Lung (tissue), 16 donors: ENCODE results near the gene OGFR. TPM values are rescaled to one million over a fixed set of nuclear protein-coding genes. Genes with fewer than 3 reads are reported as not detected.

Experiments used
- ATAC-seq: fragments of 200-7000 bp; cut with Tn5 transposase; one replicate; pipeline ENCODE4 v1.9.1; 2020; ENCODE audit warnings: moderate number of reproducible peaks; ENCODE audit not compliant: insufficient read depth, low FRiP score
- DNase-seq, 3 donors: peaks; one replicate each; pipeline ENCODE4 v3.0.0-alpha.2; 2013 to 2017
- H3K27ac ChIP-seq, 2 donors: one replicate each; pipeline ENCODE4 v1.5.1; 2013; ENCODE audit warnings: mild to moderate bottlenecking in 2 of 2, moderate library complexity in 2 of 2, control low read depth in 1 of 2, inconsistent platforms in 1 of 2, low read depth in 1 of 2, low read length in 1 of 2
- H3K27me3 ChIP-seq, 3 donors: one replicate each; pipeline ENCODE4 v1.5.1; 2013; ENCODE audit warnings: low read length in 2 of 3; ENCODE audit not compliant: control insufficient read depth in 3 of 3, insufficient read depth in 3 of 3
- H3K36me3 ChIP-seq, 4 donors: one replicate each; pipeline ENCODE4 v1.5.1; 2013; ENCODE audit warnings: low read length in 4 of 4, mild to moderate bottlenecking in 1 of 4, moderate library complexity in 1 of 4; ENCODE audit not compliant: control insufficient read depth in 4 of 4, insufficient read depth in 4 of 4
- H3K4me1 ChIP-seq, 5 donors: one replicate each; pipeline ENCODE4 v1.5.1; 2013; ENCODE audit warnings: low read length in 5 of 5, mild to moderate bottlenecking in 2 of 5, moderate library complexity in 1 of 5; ENCODE audit not compliant: control insufficient read depth in 5 of 5, insufficient read depth in 5 of 5
- H3K4me3 ChIP-seq: one replicate; pipeline ENCODE4 v1.5.1; 2013; ENCODE audit warnings: mild to moderate bottlenecking, control low read depth, moderate library complexity
- H3K9ac ChIP-seq, 2 donors: one replicate each; pipeline ENCODE4 v1.5.1; 2013; ENCODE audit warnings: low read length in 2 of 2, control low read depth in 1 of 2; ENCODE audit not compliant: insufficient read depth in 1 of 2
- H3K9me3 ChIP-seq, 4 donors: one replicate each; pipeline ENCODE4 v1.5.1; 2013; ENCODE audit warnings: low read length in 3 of 4, mild to moderate bottlenecking in 1 of 4, moderate library complexity in 1 of 4; ENCODE audit not compliant: control insufficient read depth in 4 of 4, insufficient read depth in 3 of 4
- WGBS, 2 donors: extraction: QIAGEN DNeasy Blood & Tissue Kit; methylation state at CpG; one replicate each; pipeline ENCODE4 v1.1.7; 2013; 5-methylcytosine and 5-hydroxymethylcytosine counted together
- long read RNA-seq, 5 donors: transcript quantifications; one replicate each; lab custom pipeline, GENCODE V29; 2026
- polyA plus RNA-seq, 2 donors: library from polyadenylated mRNA; stranded (reverse); fragments of 200-250 nt; gene quantifications; one replicate each; pipeline ENCODE4 v1.2.1, GENCODE V29; 2013
- total RNA-seq, 2 donors: library from RNA; depleted of rRNA in 1 of 2; stranded (reverse); fragments of >200 nt in 1 of 2; gene quantifications; one replicate each; pipeline ENCODE4 v1.2.1, GENCODE V29; 2014 to 2021
- TF ChIP-seq, protein P1 (sequence below): IDR thresholded peaks from 2 replicates; pipeline ENCODE4 v1.5.1; 2012; ENCODE audit warnings: mild to moderate bottlenecking; ENCODE audit errors: control extremely low read depth, extremely low read depth
- donor health status: control.
- donor health status: control.
- donor health status: Bipolar disorder and iron deficiency.
- donor health status: healthy.
- donor health status: DM: yes; HTN: yes; CAD: no.

Gene OGFR, protein sequence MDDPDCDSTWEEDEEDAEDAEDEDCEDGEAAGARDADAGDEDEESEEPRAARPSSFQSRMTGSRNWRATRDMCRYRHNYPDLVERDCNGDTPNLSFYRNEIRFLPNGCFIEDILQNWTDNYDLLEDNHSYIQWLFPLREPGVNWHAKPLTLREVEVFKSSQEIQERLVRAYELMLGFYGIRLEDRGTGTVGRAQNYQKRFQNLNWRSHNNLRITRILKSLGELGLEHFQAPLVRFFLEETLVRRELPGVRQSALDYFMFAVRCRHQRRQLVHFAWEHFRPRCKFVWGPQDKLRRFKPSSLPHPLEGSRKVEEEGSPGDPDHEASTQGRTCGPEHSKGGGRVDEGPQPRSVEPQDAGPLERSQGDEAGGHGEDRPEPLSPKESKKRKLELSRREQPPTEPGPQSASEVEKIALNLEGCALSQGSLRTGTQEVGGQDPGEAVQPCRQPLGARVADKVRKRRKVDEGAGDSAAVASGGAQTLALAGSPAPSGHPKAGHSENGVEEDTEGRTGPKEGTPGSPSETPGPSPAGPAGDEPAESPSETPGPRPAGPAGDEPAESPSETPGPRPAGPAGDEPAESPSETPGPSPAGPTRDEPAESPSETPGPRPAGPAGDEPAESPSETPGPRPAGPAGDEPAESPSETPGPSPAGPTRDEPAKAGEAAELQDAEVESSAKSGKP
- total RNA-seq (10 to 100 TPM; 38.0 to 60.6 TPM), polyA plus RNA-seq (10 to 100 TPM; 67.2 to 73.1 TPM)
- long read RNA-seq, donor 1, transcript OGFR-201 (7 exons, 2,410 nt): major isoform, 15 of 37 reads
- long read RNA-seq, donor 1, partial matches to known transcripts: 22 of 37 reads
- long read RNA-seq, donor 1, other reads (novel, unspliced or antisense): 0 of 37 reads
- long read RNA-seq, donor 2, partial matches to known transcripts: 0 of 1 reads
- long read RNA-seq, donor 2, other reads (novel, unspliced or antisense): 0 of 1 reads
- long read RNA-seq, donor 3: 0 reads
- long read RNA-seq, donor 4, partial matches to known transcripts: 0 of 2 reads
- long read RNA-seq, donor 4, other reads (novel, unspliced or antisense): 0 of 2 reads
- long read RNA-seq, donor 5, full-length matches to known transcripts: 8 of 17 reads
- long read RNA-seq, donor 5, partial matches to known transcripts: 9 of 17 reads
- long read RNA-seq, donor 5, other reads (novel, unspliced or antisense): 0 of 17 reads

- peak; percentile 61 to 74 (median 73) for DNase-seq
- Histone ChIP-seq H3K9me3 (no peaks in the 10 kb centered on the region), H3K27ac (peak within 1 kb of the TSS; percentile 24 to 93), H3K36me3 (peaks cover 3 to 29% (median 17%) of the 10 kb centered on the region in 4 donors), H3K9ac (peak within 1 kb of the TSS in 1 of 2 donors; percentile 19), H3K27me3 (no peaks in the 10 kb centered on the region), H3K4me3 (peak within 1 kb of the TSS; percentile 98), H3K4me1 (peaks cover 0 to 25% (median 6%) of the 10 kb centered on the region in 5 donors)
- peak; percentile 50 for ATAC-seq
- TF ChIP-seq, protein P1, sequence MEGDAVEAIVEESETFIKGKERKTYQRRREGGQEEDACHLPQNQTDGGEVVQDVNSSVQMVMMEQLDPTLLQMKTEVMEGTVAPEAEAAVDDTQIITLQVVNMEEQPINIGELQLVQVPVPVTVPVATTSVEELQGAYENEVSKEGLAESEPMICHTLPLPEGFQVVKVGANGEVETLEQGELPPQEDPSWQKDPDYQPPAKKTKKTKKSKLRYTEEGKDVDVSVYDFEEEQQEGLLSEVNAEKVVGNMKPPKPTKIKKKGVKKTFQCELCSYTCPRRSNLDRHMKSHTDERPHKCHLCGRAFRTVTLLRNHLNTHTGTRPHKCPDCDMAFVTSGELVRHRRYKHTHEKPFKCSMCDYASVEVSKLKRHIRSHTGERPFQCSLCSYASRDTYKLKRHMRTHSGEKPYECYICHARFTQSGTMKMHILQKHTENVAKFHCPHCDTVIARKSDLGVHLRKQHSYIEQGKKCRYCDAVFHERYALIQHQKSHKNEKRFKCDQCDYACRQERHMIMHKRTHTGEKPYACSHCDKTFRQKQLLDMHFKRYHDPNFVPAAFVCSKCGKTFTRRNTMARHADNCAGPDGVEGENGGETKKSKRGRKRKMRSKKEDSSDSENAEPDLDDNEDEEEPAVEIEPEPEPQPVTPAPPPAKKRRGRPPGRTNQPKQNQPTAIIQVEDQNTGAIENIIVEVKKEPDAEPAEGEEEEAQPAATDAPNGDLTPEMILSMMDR: no peak
- 0 to 1% methylated on average over 29 to 77 of the region's 77 CpGs for WGBS, 2 donors
Observed at GRCh38 chr20:62804627-62805154, at the start of gene OGFR. Gene OGFR (plus strand): TSS chr20:62804835. CDS start chr20:62804860, 25 bp downstream.

GRCh38 chr20:62754991-62755356 lies 49.7 kb upstream of the OGFR start:
- H3K36me3 ChIP-seq: no peaks in the 10 kb centered on the region
- TF ChIP-seq, protein P1: no peak
- no peak for ATAC-seq

GRCh38 chr20:62755817-62756724 lies 48.6 kb upstream of the OGFR start:
- peaks cover 0 to 18% (median 0%) of the 10 kb centered on the region in 5 donors for H3K4me1 ChIP-seq
- no peak overlapping the region for H3K9ac ChIP-seq
- peaks cover 0 to 3% (median 0%) of the 10 kb centered on the region in 4 donors for H3K9me3 ChIP-seq
- WGBS, 2 donors: 53 to 74% methylated on average over 10 of the region's 10 CpGs
- no peak overlapping the region for H3K4me3 ChIP-seq
- H3K27me3 ChIP-seq: no peaks in the 10 kb centered on the region
- TF ChIP-seq, protein P1: no peak
- ATAC-seq (no peak), DNase-seq (peak in 1 of 3 donors; percentile 10)
- H3K27ac ChIP-seq: no peak overlapping the region
- no peaks in the 10 kb centered on the region for H3K36me3 ChIP-seq

More at GRCh38 chr20:62754991-62755356, 49.7 kb upstream of the OGFR start:
- no peak for DNase-seq
- Histone ChIP-seq H3K27ac (no peak overlapping the region), H3K9me3 (peaks cover 0 to 3% (median 0%) of the 10 kb centered on the region in 4 donors), H3K4me1 (peaks cover 0 to 9% (median 0%) of the 10 kb centered on the region in 5 donors), H3K4me3 (no peak overlapping the region), H3K9ac (no peak overlapping the region), H3K27me3 (no peaks in the 10 kb centered on the region)
- 75 to 80% methylated on average over 1 of the region's 1 CpG for WGBS, 2 donors
